Esophagus squamous epithelium (tissue), 5 donors: ENCODE results near the gene OVAAL. TPM values are rescaled to one million over a fixed set of nuclear protein-coding genes. Genes with fewer than 3 reads are reported as not detected.

ENCODE experiments used
- DNase-seq: peaks from one replicate; lab custom pipeline; 2025; lab: John Stamatoyannopoulos, UW
- H3K27ac ChIP-seq, 4 donors: fragments of 200-600 bp; sonication (generic); one replicate each; pipeline ENCODE4 v1.5.1; 2016 to 2019; ENCODE audit warnings: mild to moderate bottlenecking in 1 of 4
- H3K27me3 ChIP-seq, 4 donors: fragments of 200-600 bp; sonication (generic); 1 replicate in 3 of 4; 2 replicates in 1 of 4; pipeline versions ENCODE4 v1.5.1 to v1.6.0; 2017 to 2021; ENCODE audit warnings: antibody characterized with exemption in 1 of 4
- H3K36me3 ChIP-seq, 3 donors: fragments of 200-600 bp; sonication (generic); one replicate each; pipeline ENCODE4 v1.5.1; 2016 to 2019
- H3K4me1 ChIP-seq, 3 donors: fragments of 200-600 bp; sonication (generic); one replicate each; pipeline ENCODE4 v1.5.1; 2017 to 2019
- H3K4me3 ChIP-seq, 4 donors: fragments of 200-600 bp; sonication (generic); 1 replicate in 3 of 4; 2 replicates in 1 of 4; pipeline ENCODE4 v1.5.1; 2016 to 2019; ENCODE audit warnings: mild to moderate bottlenecking in 2 of 4, moderate library complexity in 1 of 4
- H3K9me3 ChIP-seq, 3 donors: fragments of 200-600 bp; sonication (generic); one replicate each; pipeline ENCODE4 v1.5.1; 2016 to 2019
- POLR2A ChIP-seq, 4 donors: fragments of 450-650 bp; IDR thresholded peaks; one replicate each; pipeline ENCODE4 v1.6.1; 2017; ENCODE audit warnings: antibody characterized with exemption in 4 of 4, mild to moderate bottlenecking in 4 of 4, moderate library complexity in 3 of 4
- WGBS, 2 donors: methylation state at CpG; one replicate each; pipeline ENCODE4 v1.1.5; 2018; 5-methylcytosine and 5-hydroxymethylcytosine counted together
- intact Hi-C: fragments of 100-400 bp; cut with DNase I; formaldehyde crosslinking; loops from one replicate; pipeline ENCODE4 v1.15.0; 2022
- total RNA-seq, 4 donors: library from RNA; depleted of rRNA; stranded (reverse); fragments of >200 nt; gene quantifications; one replicate each; pipeline ENCODE4 v1.1.0, GENCODE V29; 2016
- TF ChIP-seq, protein P1 (sequence below), 6 experiments: fragments of 450-650 bp in 4 of 6; fragments of 200-600 bp in 2 of 6; sonication (generic) in 2 of 6; IDR thresholded peaks; one replicate each; pipeline ENCODE4 v1.5.1; 2016 to 2019; ENCODE audit warnings: antibody characterized with exemption in 6 of 6, mild to moderate bottlenecking in 4 of 6, moderate library complexity in 4 of 6
- donor health status: DM: yes; HTN: yes; CAD: no.

OVAAL gene
- total RNA-seq, 4 donors from 2014 or later, result not detected

DNA sequence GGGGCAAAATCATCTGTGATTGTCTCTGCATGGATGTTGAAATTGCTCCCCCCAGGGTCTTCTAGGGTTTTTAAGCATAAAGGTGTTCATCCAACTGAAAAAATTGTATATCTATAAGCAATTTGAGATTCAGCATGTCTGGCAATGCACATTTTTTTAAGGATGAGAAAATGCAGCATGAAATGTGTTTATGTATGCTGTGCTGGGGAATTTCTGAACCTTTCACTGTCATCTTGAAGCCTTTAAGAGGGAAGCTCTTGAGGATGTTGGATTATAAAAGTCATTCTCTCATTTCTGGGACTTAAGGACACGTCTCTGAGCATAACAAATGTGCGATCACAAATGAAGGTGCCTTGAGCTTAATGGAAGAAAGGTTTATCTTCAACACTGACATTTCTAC is 9.4 kb downstream of the OVAAL start:
- Histone ChIP-seq H3K4me3 (no peak overlapping the region), H3K4me1 (peaks cover 0 to 23% (median 3%) of the 10 kb centered on the region in 3 donors), H3K27ac (no peak overlapping the region), H3K27me3 (no peaks in the 10 kb centered on the region), H3K9me3 (no peaks in the 10 kb centered on the region), H3K36me3 (no peaks in the 10 kb centered on the region)
- no peak for TF ChIP-seq POLR2A (IDR thresholded peaks at IDR 0.05)
- TF ChIP-seq, protein P1, sequence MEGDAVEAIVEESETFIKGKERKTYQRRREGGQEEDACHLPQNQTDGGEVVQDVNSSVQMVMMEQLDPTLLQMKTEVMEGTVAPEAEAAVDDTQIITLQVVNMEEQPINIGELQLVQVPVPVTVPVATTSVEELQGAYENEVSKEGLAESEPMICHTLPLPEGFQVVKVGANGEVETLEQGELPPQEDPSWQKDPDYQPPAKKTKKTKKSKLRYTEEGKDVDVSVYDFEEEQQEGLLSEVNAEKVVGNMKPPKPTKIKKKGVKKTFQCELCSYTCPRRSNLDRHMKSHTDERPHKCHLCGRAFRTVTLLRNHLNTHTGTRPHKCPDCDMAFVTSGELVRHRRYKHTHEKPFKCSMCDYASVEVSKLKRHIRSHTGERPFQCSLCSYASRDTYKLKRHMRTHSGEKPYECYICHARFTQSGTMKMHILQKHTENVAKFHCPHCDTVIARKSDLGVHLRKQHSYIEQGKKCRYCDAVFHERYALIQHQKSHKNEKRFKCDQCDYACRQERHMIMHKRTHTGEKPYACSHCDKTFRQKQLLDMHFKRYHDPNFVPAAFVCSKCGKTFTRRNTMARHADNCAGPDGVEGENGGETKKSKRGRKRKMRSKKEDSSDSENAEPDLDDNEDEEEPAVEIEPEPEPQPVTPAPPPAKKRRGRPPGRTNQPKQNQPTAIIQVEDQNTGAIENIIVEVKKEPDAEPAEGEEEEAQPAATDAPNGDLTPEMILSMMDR (IDR thresholded peaks at IDR 0.05), result no peak
- DNase-seq, result no peak
- intact Hi-C loops, result no loop called here
- WGBS, 2 donors, result 82 to 87% methylated on average over 2 of the region's 2 CpGs

DNA sequence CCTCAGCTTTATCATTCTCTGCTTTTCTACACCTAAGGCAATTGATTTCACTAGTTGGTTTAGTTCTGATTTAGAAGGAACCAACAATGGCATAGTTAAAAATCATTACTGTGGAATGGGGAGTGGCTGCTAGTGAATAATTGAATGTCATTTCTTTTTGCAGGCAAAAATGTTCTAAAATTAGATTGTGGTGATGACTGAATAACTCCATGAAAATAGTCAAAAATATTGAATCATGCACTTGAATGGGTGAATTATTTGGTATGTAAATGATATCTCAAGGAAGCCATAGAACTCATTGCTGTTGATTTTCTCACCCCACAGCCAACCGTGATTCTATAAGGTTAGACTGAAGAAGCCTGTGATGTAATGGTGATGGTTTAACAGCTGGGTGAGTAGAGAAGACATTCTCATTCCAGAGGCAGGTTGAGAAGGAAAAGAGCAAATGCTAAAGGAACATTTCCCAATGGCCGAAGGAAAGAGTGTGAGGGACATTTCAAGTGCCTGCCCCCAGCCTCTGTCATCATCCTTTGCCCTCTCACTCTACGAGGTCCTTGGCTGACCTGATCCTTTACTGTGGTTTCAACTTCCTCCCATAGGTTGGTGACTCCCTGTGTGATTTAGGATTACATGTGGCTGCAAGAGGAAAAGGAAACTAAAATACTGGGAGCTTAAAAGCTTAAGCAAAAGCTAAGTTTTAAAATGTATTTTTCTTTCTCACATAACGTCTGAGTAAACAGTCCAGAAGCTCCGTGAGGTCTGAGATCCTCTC is 12.5 kb downstream of the OVAAL start:
- no peak for TF ChIP-seq POLR2A (IDR thresholded peaks at IDR 0.05)
- TF ChIP-seq, protein P1 (IDR thresholded peaks at IDR 0.05), result no peak
- Histone ChIP-seq H3K36me3 (no peaks in the 10 kb centered on the region), H3K4me1 (peaks cover 0 to 36% (median 0%) of the 10 kb centered on the region in 3 donors), H3K9me3 (no peaks in the 10 kb centered on the region), H3K27ac (peak overlapping the region in 2 of 4 donors; percentile 13 to 29), H3K4me3 (no peak overlapping the region), H3K27me3 (no peaks in the 10 kb centered on the region)
- intact Hi-C loops, result no loop called here
- DNase-seq, result no peak
- 40 to 45% methylated on average over 5 of the region's 5 CpGs for WGBS, 2 donors

DNA sequence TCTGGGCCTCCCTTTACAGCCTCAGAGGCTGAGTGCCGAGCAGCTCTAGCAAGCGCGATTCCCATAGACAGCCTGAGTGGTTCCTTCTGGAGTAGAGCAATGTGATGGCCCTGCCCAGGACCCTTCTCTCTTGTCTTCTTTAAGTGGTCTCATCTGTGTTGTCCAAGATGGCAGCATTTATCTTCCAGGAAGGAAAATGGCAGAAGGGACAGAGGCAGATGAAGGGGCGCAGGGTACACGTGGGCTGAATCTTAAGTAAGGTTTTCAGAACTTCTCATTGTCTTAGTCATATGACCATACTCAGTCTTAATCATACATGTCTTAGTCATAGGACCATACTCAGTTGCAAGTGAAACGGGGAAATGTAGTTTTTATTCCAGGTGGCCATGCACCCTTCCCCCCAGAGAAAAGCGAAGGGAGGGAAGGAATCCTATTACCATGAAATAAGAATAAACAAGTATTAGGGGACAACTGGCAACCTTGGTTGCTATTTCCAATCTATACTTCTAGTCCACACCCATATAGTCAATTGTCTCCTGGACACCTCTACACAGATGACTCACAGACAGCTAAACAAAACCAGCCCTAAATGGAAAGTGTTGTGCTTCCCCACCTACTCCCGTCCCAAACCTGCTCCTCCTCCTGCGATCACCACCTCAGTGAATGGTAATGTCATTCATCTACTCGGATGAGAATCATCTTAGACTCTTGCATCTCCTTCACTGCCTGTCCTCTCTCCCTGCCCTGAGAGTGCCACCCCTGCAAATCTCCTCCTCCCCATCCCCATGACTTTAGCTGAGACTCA is 13.3 kb downstream of the OVAAL start:
- H3K4me1 ChIP-seq, result peaks cover 0 to 38% (median 0%) of the 10 kb centered on the region in 3 donors
- H3K36me3 ChIP-seq, result no peaks in the 10 kb centered on the region
- no peaks in the 10 kb centered on the region for H3K27me3 ChIP-seq
- no peak overlapping the region for H3K4me3 ChIP-seq
- 50 to 55% methylated on average over 10 of the region's 10 CpGs for WGBS, 2 donors
- H3K27ac ChIP-seq, result peak overlapping the region in 2 of 4 donors; percentile 13 to 29
- DNase-seq, result no peak
- no peak for TF ChIP-seq POLR2A (IDR thresholded peaks at IDR 0.05)
- TF ChIP-seq, protein P1 (IDR thresholded peaks at IDR 0.05), result no peak
- intact Hi-C loops, result no loop called here
- no peaks in the 10 kb centered on the region for H3K9me3 ChIP-seq

DNA sequence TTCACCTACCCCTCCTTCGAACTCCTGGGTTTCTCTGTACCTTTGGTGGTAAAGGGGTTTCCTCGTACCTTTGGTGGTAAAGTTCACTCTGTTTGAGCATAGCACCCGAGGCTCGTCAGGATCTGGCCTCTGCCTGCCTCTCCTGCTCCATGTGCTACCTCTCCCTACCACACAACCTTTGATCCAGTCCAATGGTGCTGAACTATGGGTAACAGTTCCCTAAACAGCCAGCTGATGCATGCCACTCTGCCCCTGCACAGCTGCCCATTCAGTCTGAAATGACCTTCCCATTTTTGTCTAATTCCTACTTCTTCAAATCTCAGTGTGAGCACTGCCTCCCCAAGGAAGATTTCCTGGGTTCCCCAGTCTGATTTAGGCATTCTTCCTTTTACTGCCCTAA is 14.0 kb downstream of the OVAAL start:
- TF ChIP-seq, protein P1 (IDR thresholded peaks at IDR 0.05), result no peak
- no peak for TF ChIP-seq POLR2A (IDR thresholded peaks at IDR 0.05)
- intact Hi-C loops, result no loop called here
- Histone ChIP-seq H3K9me3 (no peaks in the 10 kb centered on the region), H3K27me3 (no peaks in the 10 kb centered on the region), H3K4me3 (no peak overlapping the region), H3K4me1 (peaks cover 0 to 46% (median 2%) of the 10 kb centered on the region in 3 donors), H3K36me3 (no peaks in the 10 kb centered on the region), H3K27ac (no peak overlapping the region)
- 83 to 85% methylated on average over 4 of the region's 4 CpGs for WGBS, 2 donors
- DNase-seq, result no peak
